ENCODE results near the gene SLCO1C1.

- TF ChIP-seq EZH2 (IDR thresholded peaks at IDR 0.05; ENCODE audit: insufficient read depth, poor library complexity, severe bottlenecking): no peak
- TF ChIP-seq EZH2phosphoT487 (IDR thresholded peaks at IDR 0.05; ENCODE audit: insufficient read depth, low read depth): no peak
These were observed 37.6 kb upstream of the SLCO1C1 start for GRCh38 chr12:20657496-20657895.

All from GM23248 (cell line).